Stimulated activated CD4-positive, alpha-beta T cell treated with anti-CD3 and anti-CD28 coated beads, TNF-alpha, amount 100 ng/mL, for 4 hours (primary cell): ENCODE data around the gene LMF2.

ENCODE experiments used
- DNase-seq, 3 experiments: peaks; one replicate each; pipeline ENCODE4 v3.0.0-alpha.2; 2020; ENCODE audit warnings: low read depth in 3 of 3

The LMF2 gene

GRCh38 chr22:50483106-50483505 lies 24.4 kb downstream of the LMF2 start:
- no peak for DNase-seq

GRCh38 chr22:50482107-50483074 lies 25.1 kb downstream of the LMF2 start:
- no peak for DNase-seq

GRCh38 chr22:50481440-50482106 lies 25.9 kb downstream of the LMF2 start, which contains the start of gene ADM2:
TSS of gene ADM2 (plus strand) at chr22:50481543. CDS start at chr22:50481848, 305 bp downstream.
- peak; percentile 41 to 55 (median 52) for DNase-seq

GRCh38 chr22:50481045-50481439 lies 26.5 kb downstream of the LMF2 start:
- no peak for DNase-seq

- DNase-seq, result no peak
Observed at GRCh38 chr22:50479721-50480120, 27.8 kb downstream of the LMF2 start.

- DNase-seq, result no peak
Observed at GRCh38 chr22:50477923-50478322, 29.6 kb downstream of the LMF2 start.

- no peak for DNase-seq
Observed at GRCh38 chr22:50476868-50477267, 30.6 kb downstream of the LMF2 start.

GRCh38 chr22:50475652-50476002 lies 31.9 kb downstream of the LMF2 start:
- no peak for DNase-seq

GRCh38 chr22:50474710-50475651 lies 32.5 kb downstream of the LMF2 start, which contains the start of gene SBF1:
TSS of gene SBF1 (minus strand) at chr22:50475035. CDS start at chr22:50474840, 195 bp downstream.
- peak; percentile 77 to 83 (median 83) for DNase-seq

GRCh38 chr22:50473855-50474671 lies 33.4 kb downstream of the LMF2 start:
- no peak for DNase-seq

GRCh38 chr22:50473088-50473487 lies 34.4 kb downstream of the LMF2 start:
- DNase-seq, result no peak

- DNase-seq, result no peak
Observed at GRCh38 chr22:50471962-50472361, 35.5 kb downstream of the LMF2 start.

GRCh38 chr22:50471197-50471847 lies 36.2 kb downstream of the LMF2 start:
- no peak for DNase-seq

GRCh38 chr22:50470491-50470890 lies 37.0 kb downstream of the LMF2 start:
- DNase-seq, result no peak

- peak; percentile 77 to 95 (median 90) for DNase-seq
Observed at GRCh38 chr22:50469377-50470305, 37.9 kb downstream of the LMF2 start.

GRCh38 chr22:50468626-50469025 lies 38.9 kb downstream of the LMF2 start:
- DNase-seq, result no peak

- DNase-seq, result no peak
Observed at GRCh38 chr22:50467773-50468440, 39.6 kb downstream of the LMF2 start.

- no peak for DNase-seq
Observed at GRCh38 chr22:50467341-50467740, 40.2 kb downstream of the LMF2 start.
